RKO (cell line): ENCODE data around the gene FCRL5.
"Not testable (repeated sequence)": the region's sequence is repeated elsewhere in the genome, so short reads cannot be mapped to it uniquely, and the experiment has no call there.

Experiments
- DNase-seq: peaks from one replicate; pipeline ENCODE4 v3.0.0-alpha.2; 2016; ENCODE audit warnings: low spot score

FCRL5 gene

GRCh38 chr1:157551694-157552693 lies at the start of gene FCRL5:
Gene FCRL5 (minus strand): TSS chr1:157552515. CDS start chr1:157552362, 153 bp downstream.
- DNase-seq: no peak

GRCh38 chr1:157600236-157600635 lies 47.9 kb upstream of the FCRL5 start:
- no peak for DNase-seq

GRCh38 chr1:157597959-157598667 lies 45.8 kb upstream of the FCRL5 start, which contains the start of gene FCRL4:
Gene FCRL4 (minus strand): TSS chr1:157598085. CDS start chr1:157597944, 141 bp downstream.
- DNase-seq: no peak

GRCh38 chr1:157596384-157596783 lies 44.1 kb upstream of the FCRL5 start:
- no peak for DNase-seq

GRCh38 chr1:157595356-157595755 lies 43.0 kb upstream of the FCRL5 start:
- no peak for DNase-seq

GRCh38 chr1:157585984-157586383 lies 33.7 kb upstream of the FCRL5 start:
- DNase-seq: no peak

GRCh38 chr1:157584503-157584902 lies 32.2 kb upstream of the FCRL5 start:
- no peak for DNase-seq

- DNase-seq: no peak
These were observed 28.5 kb upstream of the FCRL5 start for GRCh38 chr1:157580828-157581210.

GRCh38 chr1:157580179-157580827 lies 28.0 kb upstream of the FCRL5 start:
- DNase-seq: peak; percentile 53

GRCh38 chr1:157577420-157577819 lies 25.1 kb upstream of the FCRL5 start:
- DNase-seq: no peak

- no peak for DNase-seq
These were observed 23.4 kb upstream of the FCRL5 start for GRCh38 chr1:157575744-157576143.

- no peak for DNase-seq
These were observed 22.5 kb upstream of the FCRL5 start for GRCh38 chr1:157574836-157575235.

- DNase-seq: no peak
These were observed 14.4 kb upstream of the FCRL5 start for GRCh38 chr1:157566484-157567300.

GRCh38 chr1:157562515-157562914 lies 10.2 kb upstream of the FCRL5 start:
- DNase-seq: no peak

- no peak for DNase-seq
These were observed 5.8 kb upstream of the FCRL5 start for GRCh38 chr1:157558119-157558518.

GRCh38 chr1:157548081-157548480 lies 4.2 kb downstream of the FCRL5 start:
- DNase-seq: not testable (repeated sequence)

- DNase-seq: no peak
These were observed 9.6 kb downstream of the FCRL5 start for GRCh38 chr1:157542676-157543075.

GRCh38 chr1:157540852-157541251 lies 11.5 kb downstream of the FCRL5 start:
- DNase-seq: no peak

GRCh38 chr1:157540160-157540748 lies 12.1 kb downstream of the FCRL5 start:
- no peak for DNase-seq

GRCh38 chr1:157539568-157539967 lies 12.7 kb downstream of the FCRL5 start:
- DNase-seq: no peak

- no peak for DNase-seq
These were observed 19.7 kb downstream of the FCRL5 start for GRCh38 chr1:157532569-157532968.
